WI38 (cell line): ENCODE data around the gene UPK1A.
A peak's percentile ranks its signal among the peaks of the same experiment; 100 is the strongest.

ENCODE experiments used
- H3K4me3 ChIP-seq: 2 replicates; pipeline ENCODE4 v1.5.1; 2011; ENCODE audit warnings: low read depth, mild to moderate bottlenecking, control low read depth, low read length
- TF ChIP-seq, protein P1 (sequence below): IDR thresholded peaks from 2 replicates; pipeline ENCODE4 v1.5.1; 2012; ENCODE audit warnings: low read depth, mild to moderate bottlenecking, control low read depth, low read length

The UPK1A gene

DNA sequence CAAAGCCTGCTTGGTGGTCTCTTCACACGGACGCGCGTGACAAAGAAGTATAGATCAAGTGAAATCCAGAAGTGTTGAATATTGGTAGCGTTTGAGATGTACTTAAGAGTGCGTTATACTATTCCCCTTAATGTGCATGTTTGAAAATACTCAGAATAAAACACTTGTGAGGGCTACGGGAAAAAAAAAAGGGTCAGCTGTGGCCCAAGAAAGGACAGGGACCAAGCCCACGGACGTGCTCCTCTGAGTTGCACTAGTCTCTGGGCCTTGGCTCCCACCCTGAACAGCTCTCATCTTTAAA lies 38.1 kb upstream of the UPK1A start:
- H3K4me3 ChIP-seq: peak overlapping the region; percentile 98
- TF ChIP-seq, protein P1, sequence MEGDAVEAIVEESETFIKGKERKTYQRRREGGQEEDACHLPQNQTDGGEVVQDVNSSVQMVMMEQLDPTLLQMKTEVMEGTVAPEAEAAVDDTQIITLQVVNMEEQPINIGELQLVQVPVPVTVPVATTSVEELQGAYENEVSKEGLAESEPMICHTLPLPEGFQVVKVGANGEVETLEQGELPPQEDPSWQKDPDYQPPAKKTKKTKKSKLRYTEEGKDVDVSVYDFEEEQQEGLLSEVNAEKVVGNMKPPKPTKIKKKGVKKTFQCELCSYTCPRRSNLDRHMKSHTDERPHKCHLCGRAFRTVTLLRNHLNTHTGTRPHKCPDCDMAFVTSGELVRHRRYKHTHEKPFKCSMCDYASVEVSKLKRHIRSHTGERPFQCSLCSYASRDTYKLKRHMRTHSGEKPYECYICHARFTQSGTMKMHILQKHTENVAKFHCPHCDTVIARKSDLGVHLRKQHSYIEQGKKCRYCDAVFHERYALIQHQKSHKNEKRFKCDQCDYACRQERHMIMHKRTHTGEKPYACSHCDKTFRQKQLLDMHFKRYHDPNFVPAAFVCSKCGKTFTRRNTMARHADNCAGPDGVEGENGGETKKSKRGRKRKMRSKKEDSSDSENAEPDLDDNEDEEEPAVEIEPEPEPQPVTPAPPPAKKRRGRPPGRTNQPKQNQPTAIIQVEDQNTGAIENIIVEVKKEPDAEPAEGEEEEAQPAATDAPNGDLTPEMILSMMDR: no peak

DNA sequence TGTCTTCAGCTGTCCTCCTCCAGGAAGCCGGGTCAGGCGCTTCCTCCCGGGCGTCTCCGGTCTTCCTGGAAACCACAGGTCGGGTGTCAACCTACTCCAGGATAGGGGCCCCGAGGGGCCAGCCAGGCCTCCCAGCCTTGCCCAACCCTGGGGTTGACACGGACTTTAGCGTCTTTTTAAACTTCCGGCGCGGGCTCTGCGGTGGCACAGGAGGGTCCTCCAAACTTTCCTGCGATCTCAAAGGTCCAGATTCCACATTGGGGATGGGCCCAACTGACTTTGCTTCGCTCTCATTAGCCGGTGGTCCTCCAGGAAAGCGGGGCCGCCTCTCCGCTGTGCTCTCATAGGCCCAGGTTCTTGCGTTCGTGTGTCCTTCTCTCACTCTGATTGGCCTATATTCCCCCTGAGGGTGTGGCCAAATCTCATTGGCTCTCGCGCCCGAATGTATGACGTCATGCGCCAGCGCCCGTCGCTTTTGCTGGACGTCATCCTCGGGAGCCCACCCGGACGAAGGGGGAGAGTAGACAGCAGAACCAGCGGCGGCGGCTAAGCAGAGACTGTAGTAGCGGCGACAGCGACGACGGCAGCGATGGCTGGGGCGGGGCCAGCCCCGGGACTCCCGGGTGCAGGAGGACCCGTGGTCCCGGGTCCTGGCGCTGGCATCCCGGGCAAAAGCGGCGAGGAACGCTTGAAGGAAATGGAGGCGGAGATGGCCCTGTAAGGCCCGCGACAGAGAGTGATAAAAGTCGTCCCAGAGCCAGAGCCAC lies 37.6 kb upstream of the UPK1A start, which contains the start of gene RBM42:
TSS of gene RBM42 (plus strand) at position 472 of the 767 bp plus-strand sequence. CDS start at position 590, 118 bp downstream.
- TF ChIP-seq, protein P1: no peak
- peak within 1 kb of the TSS; percentile 98 for H3K4me3 ChIP-seq

DNA sequence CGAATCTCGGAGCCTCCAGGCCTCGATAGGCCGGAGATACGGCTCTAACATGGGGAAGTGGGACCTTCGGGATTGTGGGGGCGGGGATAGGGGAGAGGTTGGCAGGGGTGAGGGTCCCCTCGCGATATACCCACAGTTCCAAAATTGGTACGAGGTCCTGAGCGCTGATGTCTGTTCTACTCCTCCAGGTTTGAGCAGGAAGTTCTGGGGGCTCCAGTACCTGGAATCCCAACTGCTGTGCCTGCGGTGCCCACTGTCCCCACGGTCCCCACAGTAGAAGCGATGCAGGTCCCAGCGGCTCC lies 37.0 kb upstream of the UPK1A start:
- H3K4me3 ChIP-seq: peak overlapping the region; percentile 98
- TF ChIP-seq, protein P1: no peak

DNA sequence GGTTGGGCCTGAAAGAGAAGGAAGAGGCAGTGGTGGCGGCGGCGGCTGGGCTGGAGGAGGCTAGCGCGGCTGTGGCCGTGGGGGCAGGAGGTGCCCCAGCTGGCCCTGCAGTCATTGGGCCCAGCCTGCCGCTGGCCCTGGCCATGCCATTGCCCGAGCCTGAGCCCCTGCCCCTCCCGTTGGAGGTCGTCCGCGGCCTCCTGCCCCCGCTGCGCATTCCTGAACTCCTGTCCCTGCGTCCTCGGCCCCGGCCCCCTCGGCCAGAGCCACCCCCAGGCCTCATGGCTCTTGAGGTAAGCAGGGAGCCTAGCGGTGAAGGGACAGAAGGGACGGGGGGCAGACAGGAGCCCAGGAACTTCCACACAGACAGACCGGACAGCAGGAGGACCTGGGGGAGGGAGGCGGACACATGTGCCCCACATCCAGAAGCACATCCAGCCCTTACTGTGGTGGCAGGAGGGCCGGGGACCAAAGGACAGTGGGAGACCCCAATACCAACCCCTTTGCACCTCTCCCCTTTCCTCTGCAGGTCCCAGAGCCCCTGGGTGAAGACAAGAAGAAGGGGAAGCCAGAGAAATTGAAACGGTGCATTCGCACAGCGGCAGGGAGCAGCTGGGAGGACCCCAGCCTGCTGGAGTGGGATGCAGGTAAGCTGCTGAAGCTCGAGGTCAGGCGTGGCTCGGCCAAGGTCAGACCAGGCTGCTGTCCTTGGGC lies 32.4 kb upstream of the UPK1A start:
- TF ChIP-seq, protein P1: no peak
- H3K4me3 ChIP-seq: no peak overlapping the region

DNA sequence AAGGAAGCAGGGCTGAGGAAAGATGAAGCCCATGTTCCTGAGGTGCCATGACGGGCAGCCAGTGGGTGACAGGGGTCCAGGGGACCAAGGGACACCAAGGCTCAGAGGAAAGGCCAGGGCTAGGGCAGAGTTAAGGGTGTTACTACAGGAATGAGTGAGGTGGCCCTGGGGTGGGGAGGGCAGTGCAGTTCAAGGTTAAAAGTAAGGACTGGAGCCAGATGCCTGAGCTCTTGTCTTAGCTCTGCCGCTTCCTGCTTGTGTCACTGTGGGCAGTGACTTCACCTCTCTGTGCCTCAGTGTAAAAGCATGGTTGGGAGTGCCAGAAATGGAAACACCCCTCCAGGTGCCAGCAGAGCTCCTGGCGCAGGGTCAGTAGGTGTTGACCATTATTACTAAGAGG lies 29.7 kb upstream of the UPK1A start:
- H3K4me3 ChIP-seq: no peak overlapping the region
- TF ChIP-seq, protein P1: no peak

DNA sequence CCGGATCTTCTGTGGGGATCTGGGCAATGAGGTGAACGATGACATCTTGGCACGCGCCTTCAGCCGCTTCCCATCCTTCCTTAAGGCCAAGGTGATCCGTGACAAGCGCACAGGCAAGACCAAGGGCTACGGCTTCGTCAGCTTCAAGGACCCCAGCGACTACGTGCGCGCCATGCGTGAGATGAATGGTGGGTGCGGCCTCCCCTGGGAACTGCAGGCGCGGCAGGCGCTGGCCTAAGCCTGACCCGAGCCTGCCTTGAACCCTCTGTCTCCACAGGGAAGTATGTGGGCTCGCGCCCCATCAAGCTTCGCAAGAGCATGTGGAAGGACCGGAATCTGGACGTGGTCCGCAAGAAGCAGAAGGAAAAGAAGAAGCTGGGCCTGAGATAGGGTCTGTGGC lies 29.2 kb upstream of the UPK1A start:
- H3K4me3 ChIP-seq: no peak overlapping the region
- TF ChIP-seq, protein P1: no peak

DNA sequence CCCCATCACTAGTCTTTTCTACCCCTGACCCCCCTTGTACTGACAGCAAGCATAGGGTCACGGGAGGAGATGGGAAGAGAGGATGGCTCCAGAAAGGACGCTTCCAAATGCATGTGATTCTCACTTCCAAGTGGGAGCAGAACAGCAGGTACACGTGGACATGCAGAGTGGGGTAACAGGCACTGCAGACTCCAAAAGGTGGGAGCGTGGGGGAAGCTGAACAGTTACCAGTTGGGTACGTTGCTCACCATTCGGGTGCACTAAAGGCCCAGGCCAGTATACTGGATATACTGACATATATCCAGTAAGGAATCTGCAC lies 27.0 kb upstream of the UPK1A start:
- no peak overlapping the region for H3K4me3 ChIP-seq
- TF ChIP-seq, protein P1: no peak
